DMS114 treated with DMSO at 0.1 percent for 48 hours (cell line): ENCODE measurements around the gene KCNJ8.

Source experiments
- DNase-seq: peaks from one replicate; lab custom pipeline; 2025; ENCODE audit not compliant: unreplicated experiment; lab: John Stamatoyannopoulos, UW

KCNJ8 gene

GRCh38 chr12:21718403-21718802 is 56.1 kb downstream of the KCNJ8 start:
- no peak for DNase-seq

GRCh38 chr12:21717767-21718166 is 56.7 kb downstream of the KCNJ8 start:
- DNase-seq, result no peak

DNA sequence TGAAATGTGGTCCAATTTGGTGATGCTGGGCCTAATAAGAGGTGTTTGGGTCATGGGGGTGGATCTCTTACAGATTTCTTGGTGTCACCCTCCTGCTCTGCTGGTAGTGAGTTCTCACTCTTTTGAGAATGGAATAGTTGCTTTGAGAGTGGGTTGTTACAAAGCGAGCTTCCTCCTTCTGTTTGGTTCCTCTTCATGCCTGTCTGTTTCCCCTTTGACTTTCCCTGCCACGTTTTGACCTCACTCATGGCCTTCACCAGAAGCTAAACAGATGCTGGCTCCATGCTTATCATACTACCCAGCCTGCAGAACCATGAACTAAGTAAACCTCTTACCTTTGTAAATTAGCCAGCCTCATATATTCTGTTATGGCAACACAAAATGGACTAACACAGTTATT is 59.1 kb downstream of the KCNJ8 start:
- no peak for DNase-seq
